ENCODE data around the gene ARHGAP25.

The ARHGAP25 gene

DNA sequence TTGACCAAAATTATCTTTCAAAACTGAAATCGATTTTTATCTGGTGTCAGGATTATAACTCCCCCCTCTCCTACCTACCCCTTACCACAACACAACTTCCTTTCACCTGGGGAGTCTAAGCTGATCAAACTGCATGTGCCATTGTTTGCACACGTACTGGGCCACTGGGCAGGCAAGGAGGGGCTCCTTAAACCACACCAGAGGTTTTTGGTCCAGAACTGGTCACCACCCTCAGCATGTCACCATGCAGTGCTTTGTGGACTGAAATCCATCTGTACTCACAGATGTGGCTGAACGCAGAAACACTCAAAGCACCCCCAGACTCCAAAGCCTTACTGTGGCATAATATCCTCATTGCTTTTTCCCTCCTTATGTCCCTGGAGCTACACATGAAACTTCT is 13.9 kb upstream of the ARHGAP25 start:
- DNase-seq (ENCODE audit: low spot score) = no peak

DNA sequence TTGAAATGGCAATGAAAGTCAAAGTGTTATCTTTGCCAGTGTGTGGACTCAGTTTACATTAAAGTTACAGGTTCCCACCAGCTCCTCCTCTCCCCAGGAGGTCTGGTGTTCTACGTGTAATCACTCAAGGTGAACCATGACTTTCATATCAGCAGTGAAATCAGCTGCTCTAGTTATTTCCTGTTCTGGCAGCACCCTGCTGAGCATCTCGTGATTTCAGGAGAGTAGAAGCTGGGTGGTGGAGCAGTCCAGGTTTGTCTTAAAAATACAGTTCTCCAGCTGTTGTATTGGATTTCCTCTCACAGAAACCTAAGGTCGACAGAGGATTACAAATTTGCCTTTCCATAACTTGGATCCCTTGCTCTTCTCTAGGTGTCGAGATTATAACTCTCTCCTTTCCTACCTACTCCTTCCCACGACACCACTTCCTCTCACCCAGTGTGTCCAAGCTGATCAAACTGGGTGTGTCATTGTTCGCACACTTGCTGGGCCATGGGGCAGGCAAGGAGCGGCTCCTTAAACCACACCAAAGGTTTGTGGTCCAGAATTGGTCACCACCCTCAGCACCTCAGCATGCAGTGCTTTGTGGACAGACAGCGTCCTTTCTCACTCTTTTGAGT is 13.0 kb upstream of the ARHGAP25 start:
- no peak for DNase-seq (ENCODE audit: low spot score)

DNA sequence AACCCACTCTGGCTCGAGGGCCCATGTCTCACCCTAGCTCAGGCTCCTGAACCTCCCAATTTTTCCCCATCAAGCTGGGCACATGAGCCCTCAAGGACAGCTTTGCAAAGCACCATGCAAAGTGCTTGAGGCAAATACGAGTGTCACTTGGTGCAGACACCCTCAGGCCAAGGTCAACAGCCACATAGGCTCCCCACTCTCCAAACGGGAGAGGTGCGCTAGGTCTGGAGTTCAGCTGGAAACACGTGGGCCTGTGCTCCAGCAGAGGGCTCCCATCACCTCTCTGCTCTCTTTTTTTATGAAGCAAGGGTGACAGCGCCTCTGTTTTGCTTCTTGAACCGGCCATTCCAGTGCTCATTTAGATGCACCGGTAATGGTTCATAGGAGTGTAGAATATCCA is 11.9 kb upstream of the ARHGAP25 start:
- DNase-seq (ENCODE audit: low spot score) = no peak

DNA sequence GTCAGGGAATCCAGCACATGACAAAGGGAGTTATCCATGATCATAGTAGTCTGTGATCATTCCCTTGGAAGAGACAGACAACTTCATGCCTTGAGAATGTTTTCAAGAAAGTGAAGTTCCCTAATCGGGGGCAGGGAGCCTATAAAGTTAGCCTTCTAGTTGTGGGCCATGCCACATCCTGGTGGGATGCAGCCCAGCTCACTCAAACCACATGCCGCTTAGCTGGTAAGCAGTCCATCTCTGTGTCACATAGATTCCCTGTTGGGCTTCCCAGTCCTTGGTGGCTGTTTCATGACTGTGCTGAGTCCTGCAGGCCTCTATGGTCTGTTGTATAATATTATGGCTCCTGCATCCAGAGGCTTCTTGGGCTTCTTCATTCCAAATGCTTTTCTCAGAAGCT is 11.4 kb upstream of the ARHGAP25 start:
- DNase-seq (ENCODE audit: low spot score) = no peak

DNA sequence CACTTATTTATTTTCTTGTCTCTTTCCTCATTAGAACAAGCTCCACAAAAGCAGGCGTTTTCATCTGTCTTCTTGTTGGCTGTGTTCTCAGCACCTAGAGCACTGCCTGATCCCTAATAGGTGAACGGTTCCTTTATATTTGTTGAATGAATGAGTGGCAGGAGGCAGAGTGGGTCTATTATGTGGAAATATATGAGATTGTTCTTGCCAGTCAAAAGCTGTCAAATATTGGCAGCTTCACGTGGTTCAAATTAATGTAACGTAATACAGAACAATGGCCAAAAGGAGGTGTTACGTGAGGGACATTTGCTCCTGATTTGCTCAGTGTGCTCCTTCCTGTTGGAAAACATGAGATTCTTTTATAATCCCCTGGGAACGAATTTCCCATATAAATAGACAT is 8.5 kb upstream of the ARHGAP25 start:
- DNase-seq (ENCODE audit: low spot score) = no peak

DNA sequence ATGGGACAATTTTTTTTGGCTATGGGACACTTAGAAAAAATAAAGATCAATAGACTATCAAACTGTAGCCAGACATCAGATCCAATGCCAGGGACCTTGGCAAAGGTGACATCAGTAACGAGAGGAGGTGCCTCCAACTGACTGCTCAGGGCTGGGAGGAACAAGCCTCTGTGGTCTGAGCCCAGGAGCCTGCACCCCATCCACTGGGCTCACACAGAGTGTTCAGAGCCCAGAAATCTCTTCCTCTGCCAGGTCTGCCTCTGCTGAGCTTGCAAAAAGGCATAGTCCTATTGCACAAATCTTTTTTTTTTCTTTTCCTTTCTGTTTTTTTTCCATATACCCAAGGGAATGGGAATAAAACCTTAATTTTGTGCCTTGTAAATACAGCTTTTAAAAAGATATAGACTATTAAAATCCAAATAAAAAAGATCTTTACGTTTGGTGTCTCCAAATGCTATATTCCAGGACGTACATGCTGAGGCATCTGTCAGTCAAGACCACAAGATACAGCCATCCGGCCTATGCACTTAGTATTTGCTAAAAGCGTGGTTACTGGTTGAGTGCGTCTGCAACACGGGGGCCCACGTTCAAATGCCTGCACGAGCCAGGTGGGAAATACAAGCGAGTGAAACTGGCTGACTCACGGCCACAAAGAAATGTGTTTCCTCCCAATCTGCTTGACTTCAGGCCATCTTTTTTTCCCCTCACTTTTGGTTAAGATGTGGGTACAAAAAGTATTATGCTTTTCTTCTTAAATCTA is 7.8 kb upstream of the ARHGAP25 start:
- no peak for DNase-seq (ENCODE audit: low spot score)

DNA sequence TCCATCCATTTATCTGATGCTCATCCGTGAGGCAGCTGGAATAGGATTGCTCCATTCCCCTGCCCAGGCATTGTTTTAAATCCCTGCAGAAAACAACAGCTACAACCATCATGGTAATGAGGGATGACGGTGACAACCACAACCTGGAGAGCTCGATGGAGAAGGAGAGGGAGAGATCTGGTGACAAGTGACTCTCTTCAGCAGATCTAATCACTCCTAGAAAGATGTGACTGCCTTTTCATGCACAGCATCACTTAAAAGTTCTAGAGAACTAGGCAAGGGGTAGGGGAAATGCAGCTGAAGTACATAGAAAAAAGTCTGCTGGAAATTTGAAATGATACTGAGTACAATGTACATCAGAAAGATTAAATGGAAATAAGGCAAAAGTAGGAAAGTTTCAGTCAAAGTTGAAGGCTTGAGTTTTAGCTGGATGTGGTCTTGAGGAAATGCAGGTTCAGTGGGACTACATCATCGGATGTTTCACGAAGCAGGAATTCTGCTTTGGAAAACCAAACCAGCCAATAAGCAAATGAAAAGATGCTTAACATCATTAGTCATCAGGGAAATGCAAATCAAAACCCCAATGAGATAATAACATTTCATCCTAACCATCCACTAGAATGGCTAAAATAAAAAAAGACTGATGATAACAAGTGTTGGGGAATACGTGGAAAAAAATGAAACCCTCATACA is 6.8 kb upstream of the ARHGAP25 start:
- no peak for DNase-seq (ENCODE audit: low spot score)

DNA sequence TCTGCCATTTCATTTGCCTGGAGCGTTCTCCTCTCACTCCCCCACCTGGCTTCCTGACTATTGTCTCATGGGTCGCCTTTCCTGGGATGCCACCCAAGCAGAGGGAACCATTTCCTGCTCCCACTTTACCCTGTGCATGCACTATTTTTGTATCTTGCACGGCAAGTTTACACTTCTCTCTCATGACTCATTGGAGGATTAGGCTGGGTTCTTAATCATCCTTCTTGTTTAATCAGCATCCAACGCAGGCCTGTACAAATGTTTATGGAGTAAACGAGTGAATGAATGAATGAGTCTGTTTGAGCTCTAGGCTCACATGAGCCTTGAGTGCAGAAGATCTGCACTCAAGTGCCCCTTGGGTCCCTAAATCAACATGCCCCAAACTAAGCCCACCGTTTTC is 3.8 kb upstream of the ARHGAP25 start:
- no peak for DNase-seq (ENCODE audit: low spot score)

DNA sequence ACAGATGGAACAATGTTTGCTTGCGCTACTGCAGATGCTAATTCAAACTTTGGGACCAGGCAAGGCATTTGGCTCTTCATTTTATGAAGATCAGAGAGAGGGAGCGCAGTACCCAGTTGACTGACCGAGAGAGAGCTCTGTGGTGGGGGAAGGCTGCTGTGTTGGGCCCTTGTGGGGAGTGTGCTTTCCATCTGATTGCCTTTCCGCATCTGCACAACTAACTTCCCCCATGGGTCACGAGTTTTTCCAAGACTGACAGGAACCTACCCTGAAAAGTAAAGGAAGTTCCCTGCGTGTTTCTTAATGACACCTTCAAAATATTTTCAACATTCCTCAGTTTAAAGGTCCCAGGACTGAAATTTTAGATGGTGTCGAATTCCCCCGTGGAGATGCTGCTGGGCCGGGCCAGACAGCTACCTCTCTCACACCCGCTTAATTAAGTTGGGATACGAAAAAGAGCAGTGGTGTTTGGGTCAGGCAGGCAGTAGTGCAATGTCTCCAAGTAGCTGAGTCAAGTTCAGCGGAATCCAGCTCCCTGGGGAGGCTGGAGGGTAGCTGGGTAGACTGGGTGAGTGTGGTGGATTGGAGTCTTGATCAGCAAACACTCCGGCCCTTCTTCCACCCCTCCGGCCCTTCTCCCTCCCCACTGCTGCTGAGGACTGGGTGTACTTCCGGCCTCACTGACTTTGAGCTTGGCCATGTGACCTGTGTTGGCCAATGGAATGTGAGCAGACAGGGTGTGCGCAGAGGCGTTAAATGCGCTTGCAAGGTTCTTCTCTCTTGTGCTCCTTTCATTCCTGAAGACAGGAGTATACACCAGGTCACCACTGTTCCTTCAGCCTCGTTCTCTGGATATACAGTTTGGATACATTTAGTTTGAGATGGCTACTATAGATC is 2.3 kb upstream of the ARHGAP25 start:
- DNase-seq (ENCODE audit: low spot score) = no peak

DNA sequence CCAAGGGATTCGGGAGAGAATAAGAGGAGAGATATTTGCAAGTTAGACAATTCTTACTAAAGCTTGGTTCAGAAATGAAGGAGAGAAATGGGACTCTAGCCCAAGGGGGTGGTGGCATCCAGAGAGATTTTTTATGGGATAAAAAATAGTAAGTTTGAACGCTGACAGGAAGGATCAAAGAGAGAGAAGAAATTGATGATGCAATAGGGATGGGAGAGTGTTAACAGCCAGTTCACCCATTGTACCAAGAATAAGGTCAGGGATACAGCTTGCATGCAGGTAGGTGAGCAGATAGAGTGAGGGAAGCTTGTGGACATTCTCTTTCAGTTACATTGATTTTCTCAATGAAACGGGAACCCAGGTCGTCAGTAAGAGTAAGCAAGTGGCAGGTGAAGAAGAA is 1.2 kb upstream of the ARHGAP25 start:
- DNase-seq (ENCODE audit: low spot score) = no peak

DNA sequence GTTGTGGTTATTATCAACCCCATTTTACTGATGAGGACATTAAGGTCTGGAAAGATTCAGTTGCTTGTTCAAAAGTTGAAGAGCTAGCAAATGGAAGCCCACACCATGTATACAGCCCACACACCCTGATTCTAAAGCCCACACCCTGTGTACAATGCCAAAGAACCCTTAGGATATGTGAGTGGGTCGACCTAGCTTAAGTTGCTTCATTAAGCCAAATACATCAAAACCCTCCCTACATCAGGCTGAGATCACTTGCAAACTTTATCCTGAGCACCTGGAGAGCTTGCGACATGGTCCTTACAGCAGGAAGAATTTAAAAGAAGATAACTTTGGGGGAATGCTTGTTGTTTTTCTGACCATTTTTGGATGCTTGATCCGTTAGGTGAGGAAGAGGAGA is 435 bp upstream of the ARHGAP25 start:
- DNase-seq (ENCODE audit: low spot score) = no peak

DNA sequence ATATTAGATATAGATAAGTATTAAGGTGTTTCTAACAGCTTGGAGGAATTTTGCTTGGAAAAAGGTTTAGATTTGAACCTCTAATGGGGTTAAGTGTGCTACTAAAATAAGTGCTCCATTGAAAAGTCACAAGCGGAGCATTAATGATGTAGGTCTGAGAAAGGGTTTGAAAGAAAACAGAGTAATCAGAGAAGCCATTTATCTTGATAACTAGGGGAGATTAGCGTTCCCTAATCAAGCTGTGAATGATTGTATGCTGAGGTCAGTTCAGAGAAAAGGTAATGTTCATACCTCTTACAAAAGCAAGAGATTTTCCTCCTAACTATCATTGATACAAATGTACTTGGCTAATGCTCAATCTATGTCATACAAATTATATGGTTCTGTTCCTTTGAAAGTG is 1.5 kb downstream of the ARHGAP25 start:
- DNase-seq (ENCODE audit: low spot score) = no peak

DNA sequence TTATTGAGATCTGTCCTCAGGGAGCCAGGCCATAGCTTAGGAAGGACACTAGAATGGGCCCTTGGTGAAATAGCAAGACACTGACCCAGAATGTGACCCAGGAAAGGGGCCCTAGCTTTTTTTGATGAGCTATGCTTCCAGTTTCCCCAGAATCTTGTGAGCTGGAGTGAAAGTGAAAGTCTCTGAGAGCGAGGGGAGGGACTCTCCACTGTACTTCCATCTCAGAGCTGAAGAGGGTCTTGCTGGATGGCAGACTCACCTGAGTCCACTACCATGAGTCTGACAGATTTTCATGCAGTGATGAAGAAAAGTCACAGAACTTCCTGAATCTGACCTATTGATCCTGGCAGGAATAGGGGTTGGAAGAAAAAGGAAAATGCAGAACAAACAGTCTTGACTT is 3.1 kb downstream of the ARHGAP25 start:
- DNase-seq (ENCODE audit: low spot score) = no peak

DNA sequence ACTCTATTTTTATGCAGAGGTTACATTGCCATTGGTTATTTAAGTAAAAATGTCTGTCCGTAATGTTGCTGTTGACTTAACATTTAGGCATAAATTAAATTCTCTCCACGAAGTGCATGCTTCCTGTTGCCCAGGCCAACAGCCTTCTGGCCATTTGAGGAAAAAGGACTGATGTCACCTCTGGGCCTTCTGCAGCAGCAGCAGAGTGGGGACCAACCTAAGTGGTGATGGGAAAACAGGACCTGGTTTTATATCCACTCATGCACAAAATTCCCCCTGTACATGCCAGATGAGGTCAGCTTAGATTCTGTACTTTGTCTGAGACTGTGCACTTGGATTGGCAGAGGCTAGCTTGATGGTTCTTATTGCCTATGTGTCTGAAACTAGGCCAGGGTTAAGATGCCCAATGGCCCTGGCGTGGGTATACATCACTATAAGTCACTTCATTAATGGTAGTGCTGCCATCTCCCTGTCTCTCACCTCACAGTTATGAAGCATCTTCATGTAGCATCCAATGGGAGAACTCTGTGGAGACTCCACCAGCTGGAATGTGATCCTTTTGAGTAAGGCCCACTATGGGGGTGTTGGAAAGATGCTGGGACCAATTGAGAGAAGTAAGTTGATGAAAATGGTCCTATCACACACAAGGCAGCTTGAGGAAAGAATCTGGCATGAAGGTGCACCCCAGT is 4.4 kb downstream of the ARHGAP25 start:
- DNase-seq (ENCODE audit: low spot score) = no peak

DNA sequence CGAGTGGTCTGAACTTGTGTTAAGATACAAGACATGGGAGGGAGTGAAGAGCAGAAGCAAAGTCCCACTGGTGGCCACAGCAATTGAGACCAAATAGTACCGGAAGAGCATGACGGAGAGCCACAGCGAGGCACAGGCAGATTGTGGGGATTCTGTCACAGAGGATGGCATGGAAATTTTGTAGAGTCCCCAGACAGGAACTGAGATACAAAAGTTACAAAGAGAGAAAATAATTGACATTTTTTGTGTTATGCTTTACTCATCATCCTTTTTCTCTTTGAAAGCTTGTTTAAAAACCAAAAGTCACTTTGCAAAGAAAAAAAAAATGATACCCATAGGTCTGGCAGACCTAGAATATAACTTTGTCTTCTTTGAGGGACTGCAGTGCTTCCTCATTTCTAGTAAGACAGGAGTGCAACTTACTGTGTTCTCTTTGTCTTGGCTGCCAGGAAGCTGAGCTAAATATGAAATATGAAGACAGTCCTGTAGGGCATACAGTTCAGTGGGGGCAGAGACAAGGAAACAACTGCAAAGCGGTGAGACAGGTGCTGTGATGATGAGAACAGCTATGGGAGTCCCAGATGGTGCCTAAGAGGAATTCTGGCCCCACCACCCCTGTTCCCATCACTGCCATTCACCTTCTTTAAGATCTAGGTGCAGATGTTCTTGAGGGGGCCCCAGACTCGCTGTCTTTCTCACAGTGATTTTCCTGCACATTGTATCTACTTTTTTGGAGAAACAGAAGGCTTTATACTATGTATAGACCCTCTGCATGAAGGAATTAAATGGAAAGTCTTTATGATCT is 5.2 kb downstream of the ARHGAP25 start:
- no peak for DNase-seq (ENCODE audit: low spot score)

DNA sequence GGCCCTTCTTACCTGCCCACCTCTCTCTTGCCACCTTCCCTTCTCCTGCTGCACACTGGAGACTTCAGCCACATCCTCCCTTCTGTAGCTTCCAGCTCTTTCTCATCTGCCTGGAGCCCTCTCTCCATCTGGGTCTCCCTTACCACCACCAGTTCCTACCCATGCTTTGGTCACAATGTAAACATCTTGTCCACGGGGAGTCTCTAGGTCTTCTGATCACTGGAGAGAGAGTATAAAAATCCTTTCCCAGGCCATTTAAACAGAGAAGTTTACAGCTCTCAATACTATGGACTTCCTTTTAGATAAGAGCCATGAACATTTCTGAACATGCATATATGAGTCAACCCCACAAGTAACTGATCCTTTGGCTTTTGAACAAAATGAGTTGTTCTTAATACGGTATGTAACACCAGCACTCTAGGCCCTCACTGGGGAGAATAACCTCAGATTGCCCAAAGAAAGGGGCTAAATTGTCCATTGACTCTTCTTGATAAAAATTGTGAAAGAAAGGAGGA is 5.8 kb downstream of the ARHGAP25 start:
- DNase-seq (ENCODE audit: low spot score) = peak; percentile 16

DNA sequence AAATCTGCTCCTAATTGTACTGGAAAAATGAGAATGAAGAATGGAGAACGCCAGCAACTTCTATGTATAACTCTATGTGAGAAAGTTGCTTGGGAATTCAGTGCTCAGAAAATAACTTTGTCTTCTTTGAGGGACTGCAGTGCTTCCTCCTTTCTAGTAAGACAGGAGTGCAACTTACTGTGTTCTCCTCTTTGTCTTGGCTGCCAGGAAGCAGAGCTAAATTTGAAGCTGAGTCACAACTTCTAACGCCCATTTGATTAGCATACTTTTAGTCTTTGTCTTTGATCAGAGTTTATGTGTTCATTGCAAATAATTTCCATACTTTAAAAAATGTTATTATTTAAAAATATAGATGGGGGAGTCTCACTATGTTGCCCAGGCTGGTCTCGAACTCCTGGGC is 6.6 kb downstream of the ARHGAP25 start:
- DNase-seq (ENCODE audit: low spot score) = peak; percentile 36

DNA sequence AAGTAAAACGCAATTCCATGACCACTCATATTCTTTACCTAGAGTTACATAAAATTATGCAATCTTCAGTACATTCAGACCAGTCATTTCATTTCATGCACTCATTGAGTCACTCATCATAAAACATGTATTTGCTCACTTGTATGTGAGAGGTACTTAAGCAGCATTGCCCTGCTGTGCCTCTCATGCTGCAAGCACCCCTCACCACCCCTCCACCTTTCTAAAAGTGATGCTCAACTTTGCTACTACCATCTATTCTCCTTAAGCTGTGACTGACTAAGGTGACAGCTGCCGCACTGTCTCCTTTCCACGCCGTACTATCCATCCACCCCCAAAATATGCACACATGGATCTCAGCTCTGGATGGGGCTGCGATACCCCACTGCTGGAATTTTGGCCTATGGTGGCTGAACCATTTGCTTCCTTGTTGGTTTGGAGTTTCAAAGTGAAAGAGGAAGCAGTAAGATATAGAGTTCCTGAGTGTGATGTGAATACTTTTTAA is 7.2 kb downstream of the ARHGAP25 start:
- no peak for DNase-seq (ENCODE audit: low spot score)

DNA sequence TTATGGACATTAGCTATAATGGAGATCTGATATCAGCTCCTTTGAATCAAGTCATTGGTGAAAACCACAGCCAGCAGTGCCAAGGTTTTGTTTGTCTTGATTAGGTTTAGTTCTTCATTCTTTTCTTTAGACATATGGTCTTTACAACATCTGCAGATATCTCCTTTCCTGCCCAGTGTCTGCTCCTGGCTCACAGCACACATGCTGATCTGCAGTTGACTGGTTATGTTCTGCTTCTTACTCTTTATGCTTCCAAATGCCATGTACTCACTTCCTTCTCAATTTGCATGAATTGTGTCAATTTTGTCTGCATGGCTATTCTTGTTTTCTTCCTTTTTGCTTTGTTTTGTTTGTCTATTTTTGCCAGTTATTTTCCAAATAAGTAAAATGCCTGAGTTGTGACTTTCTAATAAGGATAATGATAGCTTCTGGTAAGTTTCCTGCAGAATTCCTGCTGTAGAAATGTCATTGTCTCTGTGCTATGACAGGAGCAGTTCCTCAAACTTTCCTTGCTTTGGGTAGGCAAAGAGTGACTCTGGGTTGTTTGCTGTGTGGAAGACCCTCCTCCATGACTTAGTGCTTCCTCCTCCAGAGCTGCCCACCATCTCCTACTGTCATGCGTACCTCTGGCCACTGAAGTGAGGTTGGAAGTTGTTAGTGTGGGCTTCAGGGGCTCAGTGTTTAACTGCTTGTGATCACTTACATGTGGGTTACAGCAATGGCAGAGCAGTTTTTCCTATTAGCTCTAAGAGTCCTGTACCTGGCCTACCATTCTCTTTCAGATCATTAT is 8.2 kb downstream of the ARHGAP25 start:
- no peak for DNase-seq (ENCODE audit: low spot score)

DNA sequence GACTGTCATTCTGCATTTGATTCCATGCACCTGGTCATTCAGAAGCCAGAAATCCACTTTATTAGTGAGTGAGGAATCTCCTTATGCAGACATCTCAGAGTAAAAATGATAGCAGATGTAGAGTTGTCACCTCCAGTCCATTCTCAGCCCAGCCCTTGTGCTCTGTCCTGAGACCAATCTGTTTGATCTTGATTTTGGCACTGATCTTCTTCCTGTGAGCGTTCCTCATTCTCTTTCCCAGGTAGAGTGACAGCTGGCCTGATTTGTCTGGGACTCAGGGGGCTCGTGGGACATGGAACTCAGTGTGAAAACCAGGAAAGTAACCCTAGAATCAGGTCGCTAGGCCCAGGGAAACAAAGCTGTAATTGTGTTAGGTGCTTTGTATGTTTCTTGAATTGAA is 8.9 kb downstream of the ARHGAP25 start:
- DNase-seq (ENCODE audit: low spot score) = no peak
